ENCODE results near the gene NRM. TPM values are rescaled to one million over a fixed set of nuclear protein-coding genes. Genes with fewer than 3 reads are reported as not detected.

NRM gene
- total and polyA plus RNA-seq, 2 of the 13 experiments (the other 11 are each of a cell fraction or from before 2014, with no cell fraction given): 12.5 to 16.0 TPM

DNA sequence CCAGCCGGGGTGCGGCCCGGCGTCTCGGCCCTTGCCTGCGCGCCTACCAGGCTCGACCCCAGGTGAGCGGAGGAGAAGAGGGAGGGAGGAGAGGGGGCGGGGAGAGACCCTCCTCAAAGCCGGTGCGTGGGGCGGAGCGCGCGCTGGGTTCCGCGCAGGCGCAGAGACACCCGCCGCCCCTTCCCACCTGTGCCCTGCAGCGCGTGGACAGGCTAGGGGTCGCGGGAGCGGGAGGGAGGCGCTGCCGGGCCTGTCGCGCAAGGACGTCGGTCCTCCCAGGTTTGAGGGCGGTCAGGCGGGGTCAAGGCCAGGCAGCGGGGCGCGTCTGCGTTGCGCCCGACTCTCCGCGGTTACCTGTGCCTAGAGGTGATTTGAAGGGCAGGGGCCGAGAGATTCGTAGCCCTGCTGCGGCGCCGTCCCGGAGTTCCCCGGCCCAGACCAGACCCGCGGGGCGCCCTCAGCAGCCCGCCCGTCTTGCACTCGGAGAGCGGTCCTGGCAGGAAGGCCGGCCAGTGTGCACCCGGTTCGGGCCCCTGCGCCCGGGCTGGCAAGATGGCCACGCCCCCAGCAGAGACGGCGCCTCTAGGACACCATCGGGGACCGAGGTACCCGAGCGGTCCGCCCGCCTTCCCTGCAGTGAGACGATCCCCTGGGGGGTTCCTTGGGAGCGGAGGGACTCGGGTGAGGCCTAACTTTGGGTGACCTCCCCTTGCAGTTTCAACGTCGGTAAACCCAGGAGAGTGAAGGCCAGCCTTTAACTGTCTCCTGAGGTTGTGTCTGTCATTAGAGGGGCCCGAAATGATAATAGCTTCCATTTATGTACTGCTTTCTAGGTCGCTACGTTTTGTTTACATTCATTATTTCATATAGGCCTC lies 43.3 kb downstream of the NRM start (continued):
- 0 out of 2 replicates have a peak, but pooled peaks have one; percentile 30 for TF ChIP-seq SNAPC4 (CRISPR knock-in tag; IDR thresholded peaks at IDR 0.05)
- peak; percentile 96 for TF ChIP-seq TAF15 (IDR thresholded peaks at IDR 0.05; ENCODE audit: low read depth, low read length, poor library complexity, severe bottlenecking)
- peak; percentile 81 for TF ChIP-seq ARNTL (CRISPR knock-in tag; IDR thresholded peaks at IDR 0.05)
- TF ChIP-seq NFYC (CRISPR knock-in tag; IDR thresholded peaks at IDR 0.05): no peak
- peak; percentile 89 for TF ChIP-seq ZNF546 (CRISPR knock-in tag; conservative IDR thresholded peaks at IDR 0.05)
- TF ChIP-seq, protein P1, sequence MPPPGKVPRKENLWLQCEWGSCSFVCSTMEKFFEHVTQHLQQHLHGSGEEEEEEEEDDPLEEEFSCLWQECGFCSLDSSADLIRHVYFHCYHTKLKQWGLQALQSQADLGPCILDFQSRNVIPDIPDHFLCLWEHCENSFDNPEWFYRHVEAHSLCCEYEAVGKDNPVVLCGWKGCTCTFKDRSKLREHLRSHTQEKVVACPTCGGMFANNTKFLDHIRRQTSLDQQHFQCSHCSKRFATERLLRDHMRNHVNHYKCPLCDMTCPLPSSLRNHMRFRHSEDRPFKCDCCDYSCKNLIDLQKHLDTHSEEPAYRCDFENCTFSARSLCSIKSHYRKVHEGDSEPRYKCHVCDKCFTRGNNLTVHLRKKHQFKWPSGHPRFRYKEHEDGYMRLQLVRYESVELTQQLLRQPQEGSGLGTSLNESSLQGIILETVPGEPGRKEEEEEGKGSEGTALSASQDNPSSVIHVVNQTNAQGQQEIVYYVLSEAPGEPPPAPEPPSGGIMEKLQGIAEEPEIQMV (CRISPR knock-in tag; IDR thresholded peaks at IDR 0.05; ENCODE audit: low read depth): peak; percentile 84
- no peak for TF ChIP-seq ELF4 (CRISPR knock-in tag; IDR thresholded peaks at IDR 0.05; ENCODE audit: borderline replicate concordance)
- TF ChIP-seq GTF3A (CRISPR knock-in tag; conservative IDR thresholded peaks at IDR 0.05): no peak; the same call in 1 of the 2 replicates
- TF ChIP-seq FOXM1 (CRISPR knock-in tag; IDR thresholded peaks at IDR 0.05): no peak; the same call in 1 of the 2 replicates
- peak; percentile 72 for TF ChIP-seq HNRNPLL (IDR thresholded peaks at IDR 0.05; ENCODE audit: low read depth, low read length, poor library complexity, severe bottlenecking)
- TF ChIP-seq DMAP1 (CRISPR knock-in tag; IDR thresholded peaks at IDR 0.05): peak; percentile 97
- 0 out of 2 replicates have a peak, but pooled peaks have one; percentile 80 for TF ChIP-seq ZMAT5 (CRISPR knock-in tag; IDR thresholded peaks at IDR 0.05; ENCODE audit: borderline replicate concordance, low read depth)
- TF ChIP-seq, protein P2, sequence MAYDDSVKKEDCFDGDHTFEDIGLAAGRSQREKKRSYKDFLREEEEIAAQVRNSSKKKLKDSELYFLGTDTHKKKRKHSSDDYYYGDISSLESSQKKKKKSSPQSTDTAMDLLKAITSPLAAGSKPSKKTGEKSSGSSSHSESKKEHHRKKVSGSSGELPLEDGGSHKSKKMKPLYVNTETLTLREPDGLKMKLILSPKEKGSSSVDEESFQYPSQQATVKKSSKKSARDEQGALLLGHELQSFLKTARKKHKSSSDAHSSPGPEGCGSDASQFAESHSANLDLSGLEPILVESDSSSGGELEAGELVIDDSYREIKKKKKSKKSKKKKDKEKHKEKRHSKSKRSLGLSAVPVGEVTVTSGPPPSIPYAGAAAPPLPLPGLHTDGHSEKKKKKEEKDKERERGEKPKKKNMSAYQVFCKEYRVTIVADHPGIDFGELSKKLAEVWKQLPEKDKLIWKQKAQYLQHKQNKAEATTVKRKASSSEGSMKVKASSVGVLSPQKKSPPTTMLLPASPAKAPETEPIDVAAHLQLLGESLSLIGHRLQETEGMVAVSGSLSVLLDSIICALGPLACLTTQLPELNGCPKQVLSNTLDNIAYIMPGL (CRISPR knock-in tag; IDR thresholded peaks at IDR 0.05; ENCODE audit: borderline replicate concordance in 1 of 2, low read depth in 1 of 2): peak; percentile 96 to 97
- TF ChIP-seq MXD4 (CRISPR knock-in tag; IDR thresholded peaks at IDR 0.05): peak; percentile 92
- TF ChIP-seq ZSCAN25 (CRISPR knock-in tag; IDR thresholded peaks at IDR 0.05): peak; percentile 99
- TF ChIP-seq MEIS2 (CRISPR knock-in tag; IDR thresholded peaks at IDR 0.05): peak; percentile 94
- TF ChIP-seq, protein P3, sequence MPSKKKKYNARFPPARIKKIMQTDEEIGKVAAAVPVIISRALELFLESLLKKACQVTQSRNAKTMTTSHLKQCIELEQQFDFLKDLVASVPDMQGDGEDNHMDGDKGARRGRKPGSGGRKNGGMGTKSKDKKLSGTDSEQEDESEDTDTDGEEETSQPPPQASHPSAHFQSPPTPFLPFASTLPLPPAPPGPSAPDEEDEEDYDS (CRISPR knock-in tag; IDR thresholded peaks at IDR 0.05): peak; percentile 72
- peak; percentile 97 for TF ChIP-seq AGO2 (optimal IDR thresholded peaks at IDR 0.05; ENCODE audit: low read depth, low read length)

Data from HepG2 (cell line).